ENCODE measurements around the gene AKAP6. TPM values are rescaled to one million over a fixed set of nuclear protein-coding genes. Genes with fewer than 3 reads are reported as not detected.
"Not testable (repeated sequence)": the region's sequence is repeated elsewhere in the genome, so short reads cannot be mapped to it uniquely, and the experiment has no call there.

The AKAP6 gene
- total RNA-seq, 2 experiments from 2014 or later: 1.8 TPM

GRCh38 chr14:32366986-32367385 lies 37.9 kb downstream of the AKAP6 start:
- ChIA-PET POLR2A (no interaction called here), CTCF (interaction anchor here (0.5 kb wide), 1 partner anchor 146 kb away, joined by 3 read pairs; no protein-coding TSS in a partner anchor)
- no peak overlapping the region for H3K4me3 Mint-ChIP-seq
- intact Hi-C loops (cut with micrococcal nuclease): no loop called here
- no peaks in the 10 kb centered on the region for H3K9me3 Mint-ChIP-seq
- DNase-seq: no peak
- no peaks in the 10 kb centered on the region for H3K36me3 Mint-ChIP-seq
- no peak overlapping the region for H3K27ac Mint-ChIP-seq
- H3K27me3 Mint-ChIP-seq: no peaks in the 10 kb centered on the region
- peaks cover 5% of the 10 kb centered on the region for H3K4me1 Mint-ChIP-seq (ENCODE audit: low read depth)

DNA sequence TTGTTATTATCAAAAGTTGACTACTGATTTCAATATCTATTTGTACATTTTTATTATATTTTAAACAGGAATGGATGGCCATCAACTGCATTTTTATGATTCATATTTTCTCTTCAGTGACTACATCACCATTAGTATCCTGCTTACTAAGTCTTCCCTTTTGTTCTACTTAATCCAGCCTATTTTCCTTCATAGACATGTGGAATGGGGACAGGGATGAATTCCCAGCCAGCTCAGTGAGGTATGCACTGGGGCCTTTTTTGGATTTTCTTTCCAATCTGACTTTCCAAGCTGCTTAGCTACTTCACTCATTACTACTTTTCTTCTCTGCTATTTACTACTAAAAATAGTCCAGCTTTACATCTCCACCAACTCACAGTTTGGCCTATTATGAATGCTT lies 38.4 kb downstream of the AKAP6 start:
- no peak for DNase-seq
- Mint-ChIP-seq H3K9me3 (no peaks in the 10 kb centered on the region), H3K4me1 (ENCODE audit: low read depth) (peaks cover 5% of the 10 kb centered on the region), H3K27ac (no peak overlapping the region), H3K36me3 (no peaks in the 10 kb centered on the region), H3K27me3 (no peaks in the 10 kb centered on the region), H3K4me3 (no peak overlapping the region)
- intact Hi-C loops (cut with micrococcal nuclease): no loop called here
- ChIA-PET CTCF (interaction anchor here (0.5 kb wide), 1 partner anchor 146 kb away, joined by 3 read pairs; no protein-coding TSS in a partner anchor), POLR2A (no interaction called here)

DNA sequence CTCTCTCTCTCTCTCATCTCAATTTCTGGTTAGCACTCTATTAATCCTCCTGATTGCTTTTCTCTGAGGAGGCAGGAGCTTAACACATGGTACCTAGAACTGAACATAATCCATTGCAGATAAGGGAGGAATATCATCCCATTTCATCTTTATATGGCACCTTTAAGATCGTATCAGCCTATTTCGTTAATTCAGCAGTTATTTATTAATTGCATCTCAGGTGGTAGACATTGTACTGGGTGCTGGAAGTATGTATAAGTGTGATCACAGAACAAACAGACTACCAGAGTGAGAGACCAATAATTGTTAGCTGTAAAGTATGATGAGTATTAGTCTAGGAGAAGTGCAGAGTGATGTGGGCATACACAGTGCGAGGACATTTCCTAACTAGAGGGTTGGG lies 39.0 kb downstream of the AKAP6 start:
- no peaks in the 10 kb centered on the region for H3K36me3 Mint-ChIP-seq
- no peaks in the 10 kb centered on the region for H3K9me3 Mint-ChIP-seq
- no peak overlapping the region for H3K27ac Mint-ChIP-seq
- H3K27me3 Mint-ChIP-seq: no peaks in the 10 kb centered on the region
- ChIA-PET POLR2A (no interaction called here), CTCF (no interaction called here)
- intact Hi-C loops (cut with micrococcal nuclease): no loop called here
- H3K4me1 Mint-ChIP-seq (ENCODE audit: low read depth): peaks cover 5% of the 10 kb centered on the region
- no peak for DNase-seq
- H3K4me3 Mint-ChIP-seq: no peak overlapping the region

DNA sequence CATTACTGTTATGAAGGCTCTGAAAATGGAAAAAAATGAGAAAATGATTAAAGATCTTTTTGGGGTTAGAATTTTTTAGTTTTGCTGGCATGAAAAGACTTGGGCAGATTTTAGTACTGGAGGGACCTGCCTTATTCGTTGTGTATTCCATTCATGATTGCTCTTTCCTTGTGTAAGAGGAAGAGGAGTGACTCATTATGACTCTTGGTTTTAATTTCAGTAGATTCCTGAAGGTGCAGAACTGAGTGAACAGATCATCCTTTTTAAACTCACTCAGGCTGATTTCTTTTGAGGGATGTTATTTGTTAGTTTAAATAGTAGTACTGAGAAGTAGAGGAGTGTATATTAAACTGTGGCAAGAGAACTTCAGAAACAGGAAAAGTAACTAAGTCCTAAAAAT lies 41.6 kb downstream of the AKAP6 start:
- CTCF ChIA-PET: no interaction called here
- intact Hi-C loops (cut with micrococcal nuclease): no loop called here
- no peaks in the 10 kb centered on the region for H3K9me3 Mint-ChIP-seq
- POLR2A ChIA-PET: no interaction called here
- no peaks in the 10 kb centered on the region for H3K27me3 Mint-ChIP-seq
- no peaks in the 10 kb centered on the region for H3K36me3 Mint-ChIP-seq
- no peak for DNase-seq
- no peak overlapping the region for H3K4me3 Mint-ChIP-seq
- H3K4me1 Mint-ChIP-seq (ENCODE audit: low read depth): peaks cover 5% of the 10 kb centered on the region
- no peak overlapping the region for H3K27ac Mint-ChIP-seq

GRCh38 chr14:32372154-32372553 lies 43.1 kb downstream of the AKAP6 start:
- Mint-ChIP-seq H3K9me3 (no peaks in the 10 kb centered on the region), H3K36me3 (no peaks in the 10 kb centered on the region)
- POLR2A ChIA-PET: no interaction called here

DNA sequence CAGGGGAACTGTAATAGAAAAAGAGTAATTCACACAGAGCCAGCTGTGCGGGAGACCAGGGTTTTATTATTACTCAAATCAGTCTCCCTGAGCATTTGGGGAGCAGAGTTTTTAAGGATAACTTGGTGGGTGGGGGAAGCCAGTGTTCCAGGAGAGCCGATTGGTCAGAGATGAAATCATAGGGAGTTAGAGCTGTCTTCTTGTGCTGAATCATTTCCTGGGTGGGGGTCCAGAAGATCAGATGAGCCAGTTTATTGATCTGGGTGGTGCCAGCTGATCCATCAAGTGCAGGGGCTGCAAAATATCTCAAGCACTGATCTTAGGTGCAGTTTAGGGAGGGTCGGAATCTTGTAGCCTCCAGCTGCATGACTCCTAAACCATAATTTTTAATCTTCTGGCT lies 44.1 kb downstream of the AKAP6 start:
- H3K4me3 Mint-ChIP-seq; DNase-seq; CTCF ChIA-PET; H3K36me3 Mint-ChIP-seq; H3K27me3 Mint-ChIP-seq; intact Hi-C loops (cut with micrococcal nuclease); H3K9me3 Mint-ChIP-seq; POLR2A ChIA-PET; H3K27ac Mint-ChIP-seq; H3K4me1 Mint-ChIP-seq (ENCODE audit: low read depth): not testable (repeated sequence)

More at GRCh38 chr14:32372154-32372553, 43.1 kb downstream of the AKAP6 start:
- no peak overlapping the region for H3K27ac Mint-ChIP-seq
- no peaks in the 10 kb centered on the region for H3K27me3 Mint-ChIP-seq
- H3K4me3 Mint-ChIP-seq: no peak overlapping the region
- intact Hi-C loops (cut with micrococcal nuclease): no loop called here
- no peak for DNase-seq
- H3K4me1 Mint-ChIP-seq (ENCODE audit: low read depth): peaks cover 5% of the 10 kb centered on the region
- CTCF ChIA-PET: no interaction called here

GRCh38 chr14:32374155-32374554 lies 45.1 kb downstream of the AKAP6 start:
- Mint-ChIP-seq H3K4me1 (ENCODE audit: low read depth) (peaks cover 5% of the 10 kb centered on the region), H3K9me3 (no peaks in the 10 kb centered on the region), H3K27ac (no peak overlapping the region), H3K36me3 (no peaks in the 10 kb centered on the region), H3K4me3 (no peak overlapping the region), H3K27me3 (no peaks in the 10 kb centered on the region)
- intact Hi-C loops (cut with micrococcal nuclease): no loop called here
- ChIA-PET POLR2A (no interaction called here), CTCF (no interaction called here)
- no peak for DNase-seq

GRCh38 chr14:32375663-32376062 lies 46.6 kb downstream of the AKAP6 start:
- intact Hi-C loops (cut with micrococcal nuclease): no loop called here
- no peak for DNase-seq
- CTCF ChIA-PET: no interaction called here

GRCh38 chr14:32377046-32377646 lies 48.0 kb downstream of the AKAP6 start:
- Mint-ChIP-seq H3K36me3 (no peaks in the 10 kb centered on the region), H3K27ac (no peak overlapping the region), H3K9me3 (no peaks in the 10 kb centered on the region), H3K4me1 (ENCODE audit: low read depth) (peaks cover 6% of the 10 kb centered on the region), H3K4me3 (no peak overlapping the region), H3K27me3 (no peaks in the 10 kb centered on the region)
- ChIA-PET CTCF (no interaction called here), POLR2A (no interaction called here)
- intact Hi-C loops (cut with micrococcal nuclease): no loop called here
- no peak for DNase-seq

More at GRCh38 chr14:32375663-32376062, 46.6 kb downstream of the AKAP6 start:
- H3K27me3 Mint-ChIP-seq: no peaks in the 10 kb centered on the region
- peaks cover 5% of the 10 kb centered on the region for H3K4me1 Mint-ChIP-seq (ENCODE audit: low read depth)
- H3K27ac Mint-ChIP-seq: no peak overlapping the region
- no peaks in the 10 kb centered on the region for H3K36me3 Mint-ChIP-seq
- no peak overlapping the region for H3K4me3 Mint-ChIP-seq
- no peaks in the 10 kb centered on the region for H3K9me3 Mint-ChIP-seq
- POLR2A ChIA-PET: no interaction called here

GRCh38 chr14:32378284-32378683 lies 49.2 kb downstream of the AKAP6 start:
- ChIA-PET POLR2A (no interaction called here), CTCF (no interaction called here)
- no peak for DNase-seq
- H3K27me3 Mint-ChIP-seq: no peaks in the 10 kb centered on the region
- H3K4me3 Mint-ChIP-seq: no peak overlapping the region
- H3K4me1 Mint-ChIP-seq (ENCODE audit: low read depth): peaks cover 6% of the 10 kb centered on the region
- H3K27ac Mint-ChIP-seq: no peak overlapping the region
- intact Hi-C loops (cut with micrococcal nuclease): no loop called here
- H3K36me3 Mint-ChIP-seq: no peaks in the 10 kb centered on the region
- H3K9me3 Mint-ChIP-seq: no peaks in the 10 kb centered on the region

- Mint-ChIP-seq H3K27me3 (no peaks in the 10 kb centered on the region), H3K4me3 (no peak overlapping the region), H3K4me1 (ENCODE audit: low read depth) (peaks cover 6% of the 10 kb centered on the region), H3K36me3 (no peaks in the 10 kb centered on the region), H3K27ac (no peak overlapping the region), H3K9me3 (no peaks in the 10 kb centered on the region)
- ChIA-PET CTCF (no interaction called here), POLR2A (no interaction called here)
- no peak for DNase-seq
- intact Hi-C loops (cut with micrococcal nuclease): no loop called here
These were observed 50.3 kb downstream of the AKAP6 start for GRCh38 chr14:32379447-32379846.

DNA sequence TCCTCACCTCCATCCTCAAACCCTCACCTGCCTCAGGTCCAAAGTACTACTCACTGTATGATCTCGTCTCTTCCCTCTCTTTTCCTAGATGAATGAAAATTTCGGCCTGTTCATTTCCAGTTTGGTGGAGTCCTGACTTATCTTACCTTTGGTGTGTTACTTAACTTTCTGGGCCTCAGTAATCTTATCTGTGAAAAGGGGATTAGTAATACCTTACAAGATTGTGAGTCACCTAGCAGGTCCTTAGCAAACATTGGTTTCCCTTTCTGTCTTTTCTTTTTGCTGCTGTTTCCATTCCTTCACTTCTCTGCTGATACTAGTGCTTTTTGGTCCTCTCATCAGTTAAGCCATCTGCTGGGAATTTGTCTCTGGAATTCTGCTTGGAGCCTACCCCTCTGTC lies 52.8 kb downstream of the AKAP6 start:
- POLR2A ChIA-PET: no interaction called here
- intact Hi-C loops (cut with micrococcal nuclease): no loop called here
- H3K36me3 Mint-ChIP-seq: no peaks in the 10 kb centered on the region

GRCh38 chr14:32382704-32383103 lies 53.6 kb downstream of the AKAP6 start:
- Mint-ChIP-seq H3K36me3 (no peaks in the 10 kb centered on the region), H3K4me3 (no peak overlapping the region), H3K27me3 (no peaks in the 10 kb centered on the region), H3K4me1 (ENCODE audit: low read depth) (peaks cover 6% of the 10 kb centered on the region), H3K9me3 (no peaks in the 10 kb centered on the region), H3K27ac (no peak overlapping the region)
- ChIA-PET CTCF (no interaction called here), POLR2A (no interaction called here)
- peak; percentile 9 for DNase-seq
- intact Hi-C loops (cut with micrococcal nuclease): no loop called here

More for the DNA sequence above, 52.8 kb downstream of the AKAP6 start:
- DNase-seq: no peak
- Mint-ChIP-seq H3K27me3 (no peaks in the 10 kb centered on the region), H3K4me3 (no peak overlapping the region), H3K27ac (no peak overlapping the region), H3K9me3 (no peaks in the 10 kb centered on the region), H3K4me1 (ENCODE audit: low read depth) (peaks cover 6% of the 10 kb centered on the region)
- CTCF ChIA-PET: no interaction called here
